SK-MEL-5 (cell line): Measurements from ENCODE around the gene ADGRG6. TPM values are rescaled to one million over a fixed set of nuclear protein-coding genes. Genes with fewer than 3 reads are reported as not detected.
A peak's percentile ranks its signal among the peaks of the same experiment; 100 is the strongest.
"Not testable (repeated sequence)": the region's sequence is repeated elsewhere in the genome, so short reads cannot be mapped to it uniquely, and the experiment has no call there.

Source experiments
- DNase-seq: peaks from one replicate; pipeline ENCODE4 v3.0.0-alpha.2; 2016; ENCODE audit warnings: low read depth, low spot score
- in situ Hi-C: cut with HindIII; loops from 2 replicates; pipeline ENCODE4 v1.10.0; 2016; ENCODE audit warnings: low sequenced_read_pairs, high pct_unique_total_duplicates, low pct_unique_long_range_greater_than_20kb
- total RNA-seq: library from RNA; depleted of rRNA; stranded (reverse); fragments of >200 nt; shearing (Covaris generic); gene quantifications from 2 replicates; pipeline ENCODE4 v1.2.3, GENCODE V29; 2014

The ADGRG6 gene
- total RNA-seq, 1 experiment from 2014 or later: 134 TPM

DNA sequence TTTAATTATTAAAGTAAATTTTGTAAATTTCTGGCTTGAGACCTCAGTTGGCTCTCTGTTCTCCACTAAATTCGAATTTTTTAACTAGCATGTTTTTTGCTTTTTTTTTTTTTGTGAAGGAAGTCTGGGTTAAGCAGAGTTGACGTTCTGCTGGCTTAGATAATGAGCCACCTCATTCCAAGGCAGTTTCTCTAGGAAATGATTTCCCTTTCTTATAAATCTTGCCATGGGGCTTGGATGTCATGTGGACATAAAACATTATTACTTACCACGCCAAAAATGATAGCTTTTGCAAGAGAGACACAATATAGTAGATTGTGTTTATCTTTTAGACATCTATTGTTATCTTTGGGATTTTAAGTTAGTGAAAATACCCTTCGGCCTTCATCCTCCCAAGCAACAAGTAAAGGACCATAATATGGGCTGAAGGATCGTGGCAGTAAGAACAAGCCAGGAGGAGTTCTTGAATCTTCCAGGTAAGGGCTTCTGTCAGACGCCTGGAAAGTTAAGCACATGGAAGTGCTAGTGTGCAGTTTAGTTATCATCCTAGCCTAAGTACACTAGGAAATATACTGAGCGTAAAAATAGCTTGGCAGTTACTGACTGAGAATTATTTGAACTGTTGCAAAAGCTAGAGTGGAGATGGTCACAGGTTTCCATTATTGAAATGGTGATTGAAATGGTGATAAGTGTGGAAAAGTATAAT is 30.7 kb downstream of the ADGRG6 start:
- in situ Hi-C loops: no loop called here

DNA sequence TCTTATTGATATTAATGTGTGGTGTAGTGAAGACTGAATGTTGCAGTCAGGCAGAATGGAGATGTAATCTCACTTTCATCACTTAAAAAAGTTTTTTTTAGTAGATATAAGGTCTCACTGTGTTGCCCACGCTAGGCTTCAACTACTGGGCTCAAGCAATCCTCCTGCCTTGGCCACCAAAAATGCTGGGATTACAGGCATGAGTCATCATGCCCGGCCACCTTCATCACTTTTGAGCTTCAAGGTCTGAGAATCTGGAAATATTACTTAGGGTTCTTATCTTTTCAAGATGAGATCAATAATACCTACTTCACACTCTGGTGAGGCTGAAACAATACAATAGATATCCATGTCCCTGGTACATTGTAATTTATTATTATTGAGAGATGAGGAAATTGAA is 31.6 kb downstream of the ADGRG6 start:
- DNase-seq: no peak
- in situ Hi-C loops: no loop called here

More for the DNA sequence above, 30.7 kb downstream of the ADGRG6 start:
- no peak for DNase-seq

DNA sequence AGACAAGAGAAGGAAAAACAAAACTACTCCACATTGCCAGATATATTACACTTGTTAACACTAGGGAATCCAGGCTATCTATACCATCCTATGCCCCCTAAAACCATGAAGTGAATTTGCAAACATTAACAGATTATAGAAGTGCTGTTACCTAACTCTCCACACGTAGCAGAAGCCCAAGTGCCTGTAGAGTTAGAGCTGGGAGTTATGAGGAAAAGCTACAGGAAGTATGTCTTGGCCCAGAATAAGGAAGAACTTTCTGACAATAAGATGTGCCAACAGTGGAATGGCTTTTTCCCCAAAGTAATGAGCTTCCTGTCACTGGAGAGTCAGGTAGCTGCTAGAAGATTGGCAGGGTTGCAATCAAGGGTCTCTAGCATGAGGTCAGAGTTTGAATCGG is 32.5 kb downstream of the ADGRG6 start:
- no peak for DNase-seq
- in situ Hi-C loops: no loop called here

DNA sequence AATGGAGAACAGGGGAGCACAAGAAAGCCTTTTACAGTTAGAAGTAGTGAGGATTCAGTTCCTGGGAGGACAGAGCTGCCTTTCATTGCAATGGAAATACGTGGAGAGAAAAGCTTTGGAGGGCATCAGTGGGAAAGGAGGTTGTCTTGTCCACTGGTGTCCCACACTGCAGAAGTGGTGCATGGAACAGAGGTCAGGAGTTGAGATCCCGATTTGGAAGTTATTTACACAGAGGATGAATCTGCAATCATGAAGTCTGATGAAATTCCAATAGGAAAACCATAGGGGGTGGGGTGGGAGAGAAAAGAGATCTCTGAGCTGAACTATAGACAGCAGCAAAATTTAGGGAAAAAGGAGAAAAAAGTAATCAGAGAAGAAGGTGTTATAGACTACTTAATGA is 33.6 kb downstream of the ADGRG6 start:
- DNase-seq: peak; percentile 55
- in situ Hi-C loops: no loop called here

DNA sequence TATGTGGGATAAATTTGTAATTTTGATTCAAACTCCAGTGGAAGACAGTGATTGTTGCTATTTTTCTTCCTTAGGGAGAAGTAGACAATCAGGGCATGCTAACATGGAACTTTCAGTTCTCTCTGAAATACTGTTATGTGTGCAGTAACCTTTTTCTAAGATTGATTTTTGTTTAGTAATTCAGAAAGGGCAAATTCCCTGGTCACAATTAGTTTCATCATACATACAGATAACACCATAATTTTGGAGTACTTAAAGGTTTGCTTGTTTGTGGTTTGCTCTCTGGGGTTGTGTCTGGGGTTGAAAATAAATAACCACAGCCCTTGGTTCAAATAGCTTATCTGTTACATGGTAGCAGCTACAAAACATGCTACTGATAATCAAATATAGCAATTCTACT is 34.4 kb downstream of the ADGRG6 start:
- no peak for DNase-seq
- in situ Hi-C loops: no loop called here

DNA sequence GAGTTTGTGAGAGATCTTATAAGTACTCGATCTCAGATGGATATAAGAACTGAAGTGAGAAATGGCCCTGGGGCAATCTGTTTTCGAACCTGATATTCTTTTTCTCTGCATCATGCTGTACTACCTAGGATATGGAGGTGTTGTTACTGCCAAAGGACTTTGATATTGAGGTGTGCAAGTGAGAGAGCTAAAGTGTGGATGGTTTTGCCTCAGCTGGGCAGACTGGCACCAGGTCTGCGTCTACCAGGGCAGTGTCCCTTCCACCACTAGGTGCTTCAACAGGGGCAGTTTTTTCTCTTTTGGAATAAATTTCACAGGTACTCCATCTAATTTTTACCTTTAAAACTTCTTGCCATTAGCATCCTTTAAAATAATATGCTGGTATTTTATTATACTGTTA is 35.0 kb downstream of the ADGRG6 start:
- DNase-seq: no peak
- in situ Hi-C loops: no loop called here

DNA sequence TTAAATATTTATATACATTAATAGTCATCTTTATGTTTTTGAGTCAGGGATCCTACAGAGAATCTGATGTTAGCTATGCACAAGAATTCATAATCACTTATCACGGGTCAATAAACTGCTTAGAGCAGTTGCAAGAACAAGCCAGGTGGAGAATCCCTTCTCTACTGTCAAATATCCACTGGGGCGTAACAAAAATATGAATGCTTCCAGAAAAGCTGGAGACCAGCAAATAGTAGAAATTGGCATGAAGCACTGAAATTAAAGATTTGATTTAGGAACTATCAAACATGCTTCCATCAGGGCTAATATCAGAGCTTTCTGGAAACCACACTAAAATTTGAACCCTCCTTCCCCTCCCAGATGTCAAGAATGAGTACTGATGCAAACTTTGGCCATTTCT is 37.3 kb downstream of the ADGRG6 start:
- DNase-seq: no peak
- in situ Hi-C loops: no loop called here

DNA sequence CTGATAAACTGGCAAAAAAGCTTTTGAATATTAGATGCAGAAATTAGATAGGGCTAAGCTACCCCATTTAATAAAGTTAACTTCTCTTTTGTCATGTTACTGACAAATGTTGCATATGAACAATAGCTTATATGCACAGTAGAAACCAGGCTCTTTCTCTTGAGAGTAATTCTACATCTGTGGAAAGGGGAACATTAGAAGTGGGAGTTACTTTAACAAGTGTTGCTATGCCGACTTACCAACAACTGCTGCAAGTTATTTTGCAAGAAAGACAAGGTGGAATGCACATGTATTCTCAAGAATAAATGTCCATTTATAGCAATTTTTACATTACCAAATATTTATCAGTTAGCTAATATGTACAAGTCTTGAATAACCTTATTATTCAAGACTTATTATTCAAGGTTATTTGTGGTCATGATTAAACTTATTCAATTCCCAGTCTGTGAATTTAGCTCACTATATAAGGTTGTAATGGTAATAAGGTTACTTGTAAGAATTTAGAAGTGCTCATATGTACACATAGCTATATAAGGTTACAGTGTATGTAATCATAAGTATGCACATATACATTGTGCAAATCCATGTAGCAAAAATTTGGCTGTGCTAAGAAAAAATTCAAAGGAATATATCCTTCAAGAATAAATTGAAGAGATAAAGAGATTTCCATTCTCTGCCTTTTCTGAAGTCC is 38.3 kb downstream of the ADGRG6 start:
- in situ Hi-C loops: no loop called here
- DNase-seq: no peak

DNA sequence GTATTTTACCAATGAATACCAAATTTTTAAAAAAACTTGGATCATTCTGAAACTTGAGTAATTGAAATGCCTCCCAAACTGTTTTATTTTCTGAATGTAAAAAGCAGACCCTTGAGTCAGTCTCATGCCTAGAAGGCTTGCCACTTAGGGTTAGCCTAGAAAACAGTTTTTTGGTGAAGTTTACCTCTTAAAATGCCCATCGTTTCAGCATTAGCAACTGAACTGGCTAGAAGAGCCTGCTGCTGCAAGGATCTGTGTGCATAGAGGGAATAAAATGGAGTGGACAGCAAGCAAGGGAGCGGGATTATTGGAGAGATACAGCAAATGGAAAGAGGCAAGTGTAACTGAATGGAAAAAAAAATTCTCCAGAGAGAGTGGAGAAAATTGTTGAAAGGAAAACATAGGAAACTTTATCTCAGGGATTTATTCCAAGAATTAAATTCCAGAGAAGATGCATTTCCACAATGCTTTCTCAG is 40.1 kb downstream of the ADGRG6 start:
- in situ Hi-C loops: no loop called here
- no peak for DNase-seq

DNA sequence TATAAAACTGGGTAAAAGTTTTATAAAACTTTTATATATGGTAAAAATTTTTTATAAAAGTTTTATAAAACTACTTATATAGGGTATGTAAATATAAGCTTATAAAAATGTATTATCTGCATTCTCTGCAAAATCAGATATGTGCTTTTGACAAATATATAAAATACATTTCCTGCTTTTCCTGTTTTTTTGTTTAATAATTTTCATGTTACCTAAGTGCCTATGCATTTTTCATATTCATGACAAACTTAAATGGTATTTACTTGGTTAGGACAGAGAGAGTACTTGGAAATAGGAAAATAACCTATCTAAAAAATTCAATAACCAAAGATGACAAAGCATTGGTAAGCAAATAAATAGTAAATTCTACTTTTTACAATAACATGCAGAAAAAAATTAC is 41.2 kb downstream of the ADGRG6 start:
- in situ Hi-C loops: no loop called here
- DNase-seq: no peak

DNA sequence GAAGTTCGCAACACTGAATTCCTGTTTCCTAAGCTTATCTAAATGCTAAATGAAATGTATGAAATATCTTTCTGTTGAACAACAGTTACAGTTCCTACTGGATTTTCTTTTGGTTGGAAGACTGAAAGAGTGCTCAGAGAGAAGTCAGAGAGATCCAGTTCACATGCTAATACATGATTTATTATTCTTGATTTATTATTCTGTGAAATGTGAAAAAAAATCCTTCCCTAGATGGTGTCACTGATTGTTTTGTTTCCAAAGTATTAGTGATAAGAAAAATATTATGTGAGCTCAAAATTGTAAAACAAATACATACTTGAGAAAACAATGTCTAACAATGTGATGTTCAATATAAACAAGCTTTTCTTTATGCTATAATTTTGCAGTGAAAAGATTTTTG is 42.1 kb downstream of the ADGRG6 start:
- in situ Hi-C loops: no loop called here
- DNase-seq: no peak

DNA sequence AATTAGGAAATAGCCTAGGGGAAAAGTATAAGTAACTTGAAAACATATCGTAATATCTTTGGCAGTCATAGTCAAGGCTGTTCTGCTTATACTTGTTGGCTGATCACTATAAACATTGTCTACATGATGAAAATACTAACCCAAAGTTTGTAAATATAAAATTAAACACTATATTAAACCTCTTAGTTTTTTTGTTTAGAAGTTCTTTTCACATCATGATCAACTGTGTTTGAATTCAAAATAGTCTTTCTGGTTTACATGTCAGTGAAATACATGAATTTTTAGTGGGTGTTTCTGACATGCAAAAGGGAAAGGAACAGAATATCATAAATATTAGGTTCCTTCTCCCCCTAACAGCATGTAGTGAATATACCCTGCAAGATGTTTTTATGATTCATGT is 43.5 kb downstream of the ADGRG6 start:
- in situ Hi-C loops: no loop called here
- DNase-seq: no peak

DNA sequence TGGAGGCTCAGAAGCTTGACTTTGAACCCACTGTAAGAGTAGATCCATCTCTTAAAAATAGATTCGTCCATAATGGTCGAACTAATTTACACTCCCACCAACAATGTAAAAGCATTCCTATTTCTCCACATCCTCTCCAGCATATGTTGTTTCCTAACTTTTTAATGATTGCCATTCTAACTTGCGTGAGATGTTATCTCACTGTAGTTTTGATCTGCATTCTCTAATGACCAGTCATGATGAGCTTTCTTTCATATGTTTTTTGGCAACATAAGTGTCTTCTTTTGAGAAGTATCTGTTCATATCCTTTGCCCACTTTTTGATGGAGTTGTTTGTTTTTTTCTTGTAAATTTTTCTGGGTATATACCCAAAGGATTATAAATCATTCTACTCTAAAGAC is 44.4 kb downstream of the ADGRG6 start:
- DNase-seq, in situ Hi-C loops: not testable (repeated sequence)

DNA sequence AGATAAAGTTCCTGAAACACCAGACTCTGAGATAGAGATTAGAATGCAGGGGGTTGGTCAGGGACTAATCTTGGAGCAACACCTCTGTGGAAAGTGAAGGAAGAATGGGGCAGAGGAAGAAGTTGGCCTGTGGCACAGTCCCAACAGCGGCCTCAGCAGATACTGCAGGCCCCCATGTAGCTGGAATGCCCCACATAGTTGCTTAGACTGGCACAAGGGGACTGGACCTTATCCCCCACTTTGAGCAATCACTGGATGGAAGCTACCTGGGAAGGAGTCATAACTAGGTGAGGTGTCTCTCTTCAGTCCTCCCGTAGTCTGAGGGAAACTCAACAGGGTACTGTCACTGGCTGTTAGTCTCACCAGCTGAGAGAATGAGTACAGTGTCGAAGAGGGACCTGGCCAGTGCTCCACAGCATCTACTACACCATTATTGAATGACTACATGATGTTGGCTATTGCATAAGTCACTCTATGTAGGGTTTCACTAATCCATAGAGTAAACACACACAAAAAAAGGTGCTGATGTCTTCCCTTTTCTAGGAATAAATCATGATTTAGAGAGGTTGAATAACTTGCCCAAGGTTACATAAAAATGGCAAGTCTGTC is 47.5 kb downstream of the ADGRG6 start:
- in situ Hi-C loops: no loop called here

DNA sequence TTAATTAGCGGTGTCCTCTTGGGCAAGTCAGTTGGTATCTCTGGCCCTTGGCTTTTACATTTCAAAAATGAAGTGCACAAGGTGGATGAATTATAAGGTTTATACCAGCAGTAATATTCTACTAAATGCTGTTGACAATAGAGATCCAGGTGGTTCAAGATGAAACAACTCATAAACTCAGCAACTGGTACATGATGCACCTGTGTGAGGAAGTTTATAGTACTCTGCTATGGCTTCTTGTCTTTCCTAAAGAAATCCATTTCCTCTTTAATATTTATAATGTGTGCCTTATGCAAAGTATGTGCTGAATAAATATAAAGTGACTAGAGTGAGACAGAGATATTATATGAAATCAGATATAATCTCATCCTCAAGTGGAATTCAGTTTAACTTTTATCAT is 48.5 kb downstream of the ADGRG6 start:
- DNase-seq: no peak
- in situ Hi-C loops: no loop called here

More for the DNA sequence above, 47.5 kb downstream of the ADGRG6 start:
- DNase-seq: no peak

DNA sequence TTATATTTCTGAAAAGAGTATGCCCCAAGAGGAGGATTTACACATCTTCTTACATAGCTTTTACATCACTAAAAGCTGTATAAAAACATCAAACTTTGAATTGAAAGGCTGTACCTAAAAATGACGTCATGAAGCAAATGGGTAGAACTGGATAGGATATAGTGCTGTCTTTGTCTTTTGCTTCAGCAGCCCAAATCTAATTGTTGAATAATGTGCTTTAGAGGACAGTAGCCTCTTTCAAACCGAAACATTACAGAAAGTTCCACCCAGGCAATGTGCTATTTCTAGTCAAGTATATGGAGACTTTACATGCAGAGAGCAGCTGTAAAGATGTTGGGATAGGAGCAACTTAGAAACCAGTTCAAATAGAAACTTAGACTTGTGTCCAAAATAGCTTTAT is 51.9 kb downstream of the ADGRG6 start:
- DNase-seq: peak; percentile 97
- in situ Hi-C loops: no loop called here

DNA sequence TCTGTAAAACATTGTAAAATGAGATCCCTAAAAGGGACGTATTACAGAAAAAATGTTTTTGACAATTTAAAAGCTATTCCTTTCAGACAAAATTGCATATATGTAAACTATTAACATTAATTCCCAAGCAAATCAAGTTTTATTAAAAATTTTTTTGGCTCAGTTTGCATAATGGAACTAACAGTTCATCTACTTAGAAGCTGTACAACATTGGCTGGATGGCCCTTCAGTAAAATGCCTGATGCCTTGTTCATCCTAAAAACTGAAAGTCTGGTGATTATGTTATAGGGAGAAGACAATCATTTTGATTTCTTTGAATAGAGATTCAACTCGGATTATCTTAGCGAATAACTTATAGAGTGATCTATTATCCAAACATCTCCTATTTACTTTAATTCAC is 52.8 kb downstream of the ADGRG6 start:
- in situ Hi-C loops: no loop called here
- no peak for DNase-seq

DNA sequence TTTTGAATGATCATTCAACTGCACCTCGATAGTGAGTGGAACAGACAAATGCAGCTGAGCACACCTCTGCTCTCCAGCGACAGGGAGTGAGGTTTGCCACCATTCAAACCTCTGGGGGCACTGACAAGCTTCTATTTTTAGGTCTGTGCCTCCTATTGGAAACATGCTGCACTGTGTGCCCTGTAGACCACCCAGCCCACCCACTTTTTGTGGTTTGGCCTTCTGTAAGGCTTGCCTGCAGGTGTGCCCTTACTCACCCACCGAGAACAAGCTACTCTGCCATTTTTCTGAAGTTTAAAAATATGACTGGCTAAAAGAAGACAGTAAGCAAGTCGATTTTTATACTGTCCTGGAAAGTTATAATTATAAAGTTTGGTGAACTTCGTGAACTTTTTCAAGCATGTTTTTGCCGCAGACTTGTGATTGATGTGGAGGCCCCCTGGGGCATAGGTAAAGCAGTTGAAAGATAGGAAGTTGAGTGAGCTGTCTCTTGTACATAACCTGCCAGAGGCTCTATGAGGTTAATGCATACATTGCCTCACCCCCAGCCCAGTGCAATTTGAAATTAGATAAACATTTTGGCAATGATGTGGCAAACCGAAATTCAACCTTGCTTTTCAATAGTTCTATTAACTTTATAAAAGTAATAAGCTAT is 53.8 kb downstream of the ADGRG6 start:
- in situ Hi-C loops: no loop called here
- DNase-seq: no peak
